HG03135 (cell line): ENCODE measurements around the gene CASD1.
A peak's percentile ranks its signal among the peaks of the same experiment; 100 is the strongest.

Source experiments
- ATAC-seq: cut with Tn5 transposase; IDR thresholded peaks from one replicate; pipeline ENCODE4 v1.9.1; 2021; ENCODE audit warnings: mild to moderate bottlenecking, moderate library complexity; ENCODE audit not compliant: unreplicated experiment

The CASD1 gene

GRCh38 chr7:94509264-94509886, at the start of gene CASD1:
TSS of gene CASD1 (plus strand) at chr7:94509809. CDS start at chr7:94510085, 276 bp downstream.
- peak; percentile 59 for ATAC-seq

GRCh38 chr7:94466516-94466915, 43.1 kb upstream of the CASD1 start:
- no peak for ATAC-seq

GRCh38 chr7:94471604-94472003, 38.0 kb upstream of the CASD1 start:
- ATAC-seq = no peak

GRCh38 chr7:94472608-94473007, 37.0 kb upstream of the CASD1 start:
- no peak for ATAC-seq

- ATAC-seq = no peak
Measured at GRCh38 chr7:94476251-94476840, 33.3 kb upstream of the CASD1 start.

- ATAC-seq = no peak
Measured at GRCh38 chr7:94477878-94478277, 31.7 kb upstream of the CASD1 start.

GRCh38 chr7:94478648-94479214, 30.9 kb upstream of the CASD1 start:
- ATAC-seq = no peak

GRCh38 chr7:94481279-94481678, 28.3 kb upstream of the CASD1 start:
- ATAC-seq = no peak

GRCh38 chr7:94482796-94483195, 26.8 kb upstream of the CASD1 start:
- no peak for ATAC-seq

- ATAC-seq = no peak
Measured at GRCh38 chr7:94483843-94484242, 25.8 kb upstream of the CASD1 start.

- no peak for ATAC-seq
Measured at GRCh38 chr7:94486216-94486615, 23.4 kb upstream of the CASD1 start.

GRCh38 chr7:94491410-94491809, 18.2 kb upstream of the CASD1 start:
- no peak for ATAC-seq

- ATAC-seq = peak; percentile 98
Measured at GRCh38 chr7:94492601-94493000, 17.0 kb upstream of the CASD1 start.

- ATAC-seq = no peak
Measured at GRCh38 chr7:94497874-94498670, 11.5 kb upstream of the CASD1 start.

GRCh38 chr7:94498918-94499317, 10.7 kb upstream of the CASD1 start:
- ATAC-seq = no peak

GRCh38 chr7:94507462-94507861, 2.1 kb upstream of the CASD1 start:
- ATAC-seq = no peak

GRCh38 chr7:94507962-94508361, 1.6 kb upstream of the CASD1 start:
- ATAC-seq = no peak

GRCh38 chr7:94509887-94510581, 425 bp downstream of the CASD1 start:
- peak; percentile 78 for ATAC-seq

GRCh38 chr7:94510582-94511496, 1.2 kb downstream of the CASD1 start:
- ATAC-seq = peak; percentile 29

- no peak for ATAC-seq
Measured at GRCh38 chr7:94511718-94512117, 2.1 kb downstream of the CASD1 start.
